HEK293 (cell line): ENCODE data around the gene CARD10.
A peak's percentile ranks its signal among the peaks of the same experiment; 100 is the strongest.

Source experiments
- CTCF ChIA-PET: fragments of 350-600 bp; formaldehyde crosslinking; extraction: SDS; loops from one replicate; lab custom pipeline; 2021; ENCODE audit warnings: antibody characterized with exemption; lab: Yijun Ruan, JAX
- POLR2A ChIA-PET: fragments of 300-600 bp; formaldehyde crosslinking; extraction: SDS; loops from one replicate; lab custom pipeline; 2020; ENCODE audit warnings: antibody characterized with exemption, inconsistent platforms; lab: Yijun Ruan, JAX
- H3K27ac ChIP-seq: fragments of 200-500 bp; sonication (Bioruptor generic); 2 replicates; pipeline ENCODE4 v1.5.1; 2014; ENCODE audit warnings: low read depth, low read length, control low read depth, inconsistent platforms; ENCODE audit errors: extremely low read depth
- H3K36me3 ChIP-seq, 2 experiments: fragments of 200-500 bp in 1 of 2; sonication (Bioruptor generic) in 1 of 2; 1 replicate in 1 of 2; 2 replicates in 1 of 2; pipeline ENCODE4 v1.5.1; 2014 to 2017; ENCODE audit warnings: inconsistent platforms in 2 of 2, low read length in 2 of 2; ENCODE audit not compliant: control insufficient read depth in 2 of 2, insufficient read depth in 1 of 2
- H3K4me1 ChIP-seq: fragments of 200-500 bp; sonication (Bioruptor generic); 2 replicates; pipeline ENCODE4 v1.5.1; 2014; ENCODE audit warnings: mild to moderate bottlenecking, low read length, inconsistent platforms; ENCODE audit not compliant: control insufficient read depth, insufficient read depth
- H3K4me3 ChIP-seq: 2 replicates; pipeline ENCODE4 v1.5.1; 2011; ENCODE audit warnings: low read depth, mild to moderate bottlenecking, control low read depth, low read length, moderate library complexity
- H3K9me3 ChIP-seq: fragments of 200-500 bp; sonication (Bioruptor generic); 2 replicates; pipeline ENCODE4 v1.5.1; 2014; ENCODE audit warnings: low read depth, low read length, inconsistent platforms; ENCODE audit not compliant: control insufficient read depth, insufficient read depth
- GLIS1 ChIP-seq: fragments of 450-650 bp; formaldehyde crosslinking; IDR thresholded peaks from 2 replicates; pipeline ENCODE4 v1.5.1; 2016; ENCODE audit warnings: missing biosample characterization, missing genetic modification characterization
- GLIS2 ChIP-seq: fragments of 450-650 bp; formaldehyde crosslinking; IDR thresholded peaks from 2 replicates; pipeline ENCODE4 v1.5.1; 2016; ENCODE audit warnings: missing biosample characterization, missing genetic modification characterization
- HOXC10 ChIP-seq: sonication (generic); formaldehyde crosslinking; IDR thresholded peaks from 2 replicates; pipeline ENCODE4 v1.8.1; 2023; ENCODE audit warnings: mild to moderate bottlenecking, missing genetic modification reagents
- KLF10 ChIP-seq: fragments of 450-650 bp; IDR thresholded peaks from 2 replicates; pipeline ENCODE4 v1.5.1; 2018; ENCODE audit warnings: missing biosample characterization, mild to moderate bottlenecking, missing genetic modification characterization
- KLF8 ChIP-seq: fragments of 450-650 bp; formaldehyde crosslinking; IDR thresholded peaks from 2 replicates; pipeline ENCODE4 v1.5.1; 2016; ENCODE audit warnings: missing biosample characterization, missing genetic modification characterization
- ZBTB44 ChIP-seq: fragments of 450-650 bp; IDR thresholded peaks from 2 replicates; pipeline ENCODE4 v1.5.1; 2018; ENCODE audit warnings: missing biosample characterization, mild to moderate bottlenecking, missing genetic modification characterization
- ZBTB6 ChIP-seq: fragments of 450-650 bp; formaldehyde crosslinking; IDR thresholded peaks from 2 replicates; pipeline ENCODE4 v1.5.1; 2017; ENCODE audit warnings: missing biosample characterization, missing genetic modification characterization
- ZNF148 ChIP-seq: fragments of 450-650 bp; formaldehyde crosslinking; IDR thresholded peaks from 2 replicates; pipeline ENCODE4 v1.5.0; 2017; ENCODE audit warnings: missing biosample characterization, missing genetic modification characterization, borderline replicate concordance
- ZNF211 ChIP-seq: fragments of 450-650 bp; formaldehyde crosslinking; IDR thresholded peaks from 2 replicates; pipeline ENCODE4 v1.5.1; 2016; ENCODE audit warnings: low read depth, missing biosample characterization, missing genetic modification characterization
- ZNF24 ChIP-seq: fragments of 450-650 bp; formaldehyde crosslinking; IDR thresholded peaks from 2 replicates; pipeline ENCODE4 v1.5.1; 2016; ENCODE audit warnings: missing biosample characterization, missing genetic modification characterization
- ZNF335 ChIP-seq: fragments of 450-650 bp; formaldehyde crosslinking; conservative IDR thresholded peaks from 2 replicates; pipeline ENCODE4 v1.5.1; 2016; ENCODE audit warnings: missing biosample characterization, missing genetic modification characterization
- ZNF571 ChIP-seq: fragments of 450-650 bp; formaldehyde crosslinking; IDR thresholded peaks from 2 replicates; pipeline ENCODE4 v1.5.0; 2017; ENCODE audit warnings: missing biosample characterization, missing genetic modification characterization
- ZNF600 ChIP-seq: fragments of 450-650 bp; formaldehyde crosslinking; IDR thresholded peaks from 2 replicates; pipeline ENCODE4 v1.5.1; 2016; ENCODE audit warnings: missing biosample characterization, missing genetic modification characterization
- ZNF747 ChIP-seq: fragments of 450-650 bp; formaldehyde crosslinking; IDR thresholded peaks from 2 replicates; pipeline ENCODE4 v1.5.1; 2016; ENCODE audit warnings: missing biosample characterization, missing genetic modification characterization
- ZNF791 ChIP-seq: fragments of 450-650 bp; formaldehyde crosslinking; IDR thresholded peaks from 2 replicates; pipeline ENCODE4 v1.5.1; 2016; ENCODE audit warnings: missing biosample characterization, missing genetic modification characterization
- ZXDB ChIP-seq: fragments of 450-650 bp; formaldehyde crosslinking; IDR thresholded peaks from 2 replicates; pipeline ENCODE4 v1.5.1; 2016; ENCODE audit warnings: missing biosample characterization, missing genetic modification characterization
- TF ChIP-seq, protein P1 (sequence below): fragments of 450-650 bp; formaldehyde crosslinking; IDR thresholded peaks from 2 replicates; pipeline ENCODE4 v1.5.1; 2016; ENCODE audit warnings: missing biosample characterization, missing genetic modification characterization
- TF ChIP-seq, protein P2 (sequence below): fragments of 450-650 bp; formaldehyde crosslinking; IDR thresholded peaks from 2 replicates; pipeline ENCODE4 v1.5.1; 2016; ENCODE audit warnings: missing biosample characterization, missing genetic modification characterization

Gene CARD10

GRCh38 chr22:37517826-37518450, 1.3 kb downstream of the CARD10 start:
- Histone ChIP-seq H3K9me3 (no peaks in the 10 kb centered on the region), H3K4me1 (peaks cover 4% of the 10 kb centered on the region), H3K36me3 (peaks cover 0 to 22% of the 10 kb centered on the region in 2 experiments; a peak in 2 of 3 replicates), H3K27ac (no peak overlapping the region), H3K4me3 (peak overlapping the region; percentile 71)
- TF ChIP-seq ZNF747 (tag by site-specific recombination): no peak
- no peak for TF ChIP-seq ZNF24 (tag by site-specific recombination)
- TF ChIP-seq GLIS2 (tag by site-specific recombination): 0 out of 2 replicates have a peak, but pooled peaks have one; percentile 27
- no peak for TF ChIP-seq ZXDB
- TF ChIP-seq GLIS1: peak; percentile 42; the same call in 1 of the 2 replicates
- no peak for TF ChIP-seq ZNF600 (tag by site-specific recombination)
- no peak for TF ChIP-seq ZNF335 (tag by site-specific recombination)
- CTCF ChIA-PET: interaction anchor here (1.2 kb wide), 1 partner anchor 45 kb away, joined by 3 read pairs; no protein-coding TSS in a partner anchor
- POLR2A ChIA-PET: interaction anchor here (0.8 to 1.1 kb wide), 2 partner anchors 45 to 91 kb away, joined by 3 read pairs; no protein-coding TSS in a partner anchor

GRCh38 chr22:37516456-37516855, 2.8 kb downstream of the CARD10 start:
- Histone ChIP-seq H3K27ac (no peak overlapping the region), H3K9me3 (no peaks in the 10 kb centered on the region), H3K4me1 (peaks cover 11% of the 10 kb centered on the region), H3K4me3 (no peak overlapping the region), H3K36me3 (peaks cover 0 to 28% of the 10 kb centered on the region in 2 experiments; a peak in 2 of 3 replicates)
- TF ChIP-seq, protein P1, sequence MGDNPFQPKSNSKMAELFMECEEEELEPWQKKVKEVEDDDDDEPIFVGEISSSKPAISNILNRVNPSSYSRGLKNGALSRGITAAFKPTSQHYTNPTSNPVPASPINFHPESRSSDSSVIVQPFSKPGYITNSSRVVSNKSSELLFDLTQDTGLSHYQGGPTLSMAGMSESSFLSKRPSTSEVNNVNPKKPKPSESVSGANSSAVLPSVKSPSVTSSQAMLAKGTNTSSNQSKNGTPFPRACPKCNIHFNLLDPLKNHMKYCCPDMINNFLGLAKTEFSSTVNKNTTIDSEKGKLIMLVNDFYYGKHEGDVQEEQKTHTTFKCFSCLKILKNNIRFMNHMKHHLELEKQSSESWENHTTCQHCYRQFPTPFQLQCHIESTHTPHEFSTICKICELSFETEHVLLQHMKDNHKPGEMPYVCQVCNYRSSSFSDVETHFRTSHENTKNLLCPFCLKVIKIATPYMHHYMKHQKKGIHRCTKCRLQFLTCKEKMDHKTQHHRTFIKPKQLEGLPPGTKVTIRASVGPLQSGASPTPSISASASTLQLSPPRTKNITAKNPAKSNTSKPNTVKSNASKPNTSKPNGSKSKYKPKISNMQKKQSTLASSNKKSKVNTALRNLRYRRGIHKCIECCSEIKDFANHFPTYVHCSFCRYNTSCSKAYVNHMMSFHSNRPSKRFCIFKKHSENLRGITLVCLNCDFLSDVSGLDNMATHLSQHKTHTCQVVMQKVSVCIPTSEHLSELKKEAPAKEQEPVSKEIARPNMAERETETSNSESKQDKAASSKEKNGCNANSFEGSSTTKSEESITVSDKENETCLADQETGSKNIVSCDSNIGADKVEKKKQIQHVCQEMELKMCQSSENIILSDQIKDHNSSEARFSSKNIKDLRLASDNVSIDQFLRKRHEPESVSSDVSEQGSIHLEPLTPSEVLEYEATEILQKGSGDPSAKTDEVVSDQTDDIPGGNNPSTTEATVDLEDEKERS: 0 out of 2 replicates have a peak, but pooled peaks have one; percentile 49
- TF ChIP-seq ZNF571 (tag by site-specific recombination) (no peak), KLF8 (0 out of 2 replicates have a peak, but pooled peaks have one; percentile 19)
- TF ChIP-seq, protein P2, sequence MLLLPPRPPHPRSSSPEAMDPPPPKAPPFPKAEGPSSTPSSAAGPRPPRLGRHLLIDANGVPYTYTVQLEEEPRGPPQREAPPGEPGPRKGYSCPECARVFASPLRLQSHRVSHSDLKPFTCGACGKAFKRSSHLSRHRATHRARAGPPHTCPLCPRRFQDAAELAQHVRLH (tag by site-specific recombination): 0 out of 2 replicates have a peak, but pooled peaks have one; percentile 66
- CTCF ChIA-PET: interaction anchor here (0.6 to 1.3 kb wide), 7 partner anchors 15 to 91 kb away, joined by 3 to 6 read pairs (median 3); no protein-coding TSS in a partner anchor
- POLR2A ChIA-PET: no interaction called here

GRCh38 chr22:37515901-37516300, 3.3 kb downstream of the CARD10 start:
- H3K4me3 ChIP-seq: no peak overlapping the region
- CTCF ChIA-PET: interaction anchor here (0.6 to 1.3 kb wide), 7 partner anchors 18 to 91 kb away, joined by 3 to 6 read pairs (median 4); no protein-coding TSS in a partner anchor
- TF ChIP-seq ZNF791 (tag by site-specific recombination) (no peak), KLF10 (tag by site-specific recombination) (no peak), ZNF211 (no peak), ZNF148 (tag by site-specific recombination) (no peak), HOXC10 (CRISPR knock-in tag) (no peak), ZBTB6 (tag by site-specific recombination) (peak; percentile 93; the same call in 1 of the 2 replicates), ZBTB44 (tag by site-specific recombination) (peak; percentile 67)
- no peaks in the 10 kb centered on the region for H3K9me3 ChIP-seq
- peaks cover 0 to 28% of the 10 kb centered on the region in 2 experiments; a peak in 2 of 3 replicates for H3K36me3 ChIP-seq
- POLR2A ChIA-PET: no interaction called here
- H3K4me1 ChIP-seq: peaks cover 11% of the 10 kb centered on the region
- H3K27ac ChIP-seq: no peak overlapping the region
